ENCODE results near the gene GORASP2. TPM values are rescaled to one million over a fixed set of nuclear protein-coding genes. Genes with fewer than 3 reads are reported as not detected.

Gene GORASP2
- total RNA-seq, 1 donor: 67.7 TPM

GRCh38 chr2:170940066-170940465 lies 11.0 kb downstream of the GORASP2 start:
- no peak for DNase-seq (ENCODE audit: low read depth)
- no peak overlapping the region for H3K4me3 ChIP-seq (ENCODE audit: low read depth, low read length)
- no peak for TF ChIP-seq CTCF (IDR thresholded peaks at IDR 0.05; ENCODE audit: insufficient read depth, low read length)

GRCh38 chr2:170942615-170943014 lies 13.6 kb downstream of the GORASP2 start:
- no peak for DNase-seq (ENCODE audit: low read depth)
- H3K4me3 ChIP-seq (ENCODE audit: low read depth, low read length): no peak overlapping the region
- TF ChIP-seq CTCF (IDR thresholded peaks at IDR 0.05; ENCODE audit: insufficient read depth, low read length): no peak

- TF ChIP-seq CTCF (IDR thresholded peaks at IDR 0.05; ENCODE audit: insufficient read depth, low read length): no peak
- no peak for DNase-seq (ENCODE audit: low read depth)
- H3K4me3 ChIP-seq (ENCODE audit: low read depth, low read length): no peak overlapping the region
These were observed 14.0 kb downstream of the GORASP2 start for GRCh38 chr2:170943041-170943440.

GRCh38 chr2:170943596-170943995 lies 14.5 kb downstream of the GORASP2 start:
- no peak for DNase-seq (ENCODE audit: low read depth)
- TF ChIP-seq CTCF (IDR thresholded peaks at IDR 0.05; ENCODE audit: insufficient read depth, low read length): no peak
- no peak overlapping the region for H3K4me3 ChIP-seq (ENCODE audit: low read depth, low read length)

- H3K4me3 ChIP-seq (ENCODE audit: low read depth, low read length): no peak overlapping the region
- no peak for TF ChIP-seq CTCF (IDR thresholded peaks at IDR 0.05; ENCODE audit: insufficient read depth, low read length)
These were observed 15.5 kb downstream of the GORASP2 start for GRCh38 chr2:170944545-170944944.

GRCh38 chr2:170949415-170949814 lies 20.4 kb downstream of the GORASP2 start:
- no peak for DNase-seq (ENCODE audit: low read depth)
- H3K4me3 ChIP-seq (ENCODE audit: low read depth, low read length): no peak overlapping the region
- TF ChIP-seq CTCF (IDR thresholded peaks at IDR 0.05; ENCODE audit: insufficient read depth, low read length): no peak

More at GRCh38 chr2:170944545-170944944, 15.5 kb downstream of the GORASP2 start:
- DNase-seq (ENCODE audit: low read depth): no peak

- DNase-seq (ENCODE audit: low read depth): no peak
- no peak overlapping the region for H3K4me3 ChIP-seq (ENCODE audit: low read depth, low read length)
- no peak for TF ChIP-seq CTCF (IDR thresholded peaks at IDR 0.05; ENCODE audit: insufficient read depth, low read length)
These were observed 21.2 kb downstream of the GORASP2 start for GRCh38 chr2:170950221-170950761.

Measured in fibroblast of the aortic adventitia (primary cell).